ENCODE measurements around the gene SH3YL1.

The SH3YL1 gene

GRCh38 chr2:213932-214693, 49.7 kb downstream of the SH3YL1 start:
- no peak for DNase-seq

GRCh38 chr2:211486-212184, 52.2 kb downstream of the SH3YL1 start:
- no peak for DNase-seq

GRCh38 chr2:210660-211059, 53.2 kb downstream of the SH3YL1 start:
- DNase-seq = no peak

- no peak for DNase-seq
These were observed 54.4 kb downstream of the SH3YL1 start for GRCh38 chr2:209470-209869.

- DNase-seq = no peak
These were observed 55.5 kb downstream of the SH3YL1 start for GRCh38 chr2:208335-208734.

- DNase-seq = no peak
These were observed 59.8 kb downstream of the SH3YL1 start for GRCh38 chr2:203984-204383.

GRCh38 chr2:203401-203800, 60.4 kb downstream of the SH3YL1 start:
- DNase-seq = no peak

- DNase-seq = no peak
These were observed 60.9 kb downstream of the SH3YL1 start for GRCh38 chr2:202945-203344.

- no peak for DNase-seq
These were observed 62.0 kb downstream of the SH3YL1 start for GRCh38 chr2:201648-202433.

GRCh38 chr2:199041-199966, 64.5 kb downstream of the SH3YL1 start:
- no peak for DNase-seq

GRCh38 chr2:196406-196805, 67.4 kb downstream of the SH3YL1 start:
- DNase-seq = no peak

GRCh38 chr2:195932-196331, 67.9 kb downstream of the SH3YL1 start:
- no peak for DNase-seq

GRCh38 chr2:193141-193671, 70.6 kb downstream of the SH3YL1 start:
- peak in 1 of 2 experiments; percentile 10 for DNase-seq

- DNase-seq = no peak
These were observed 72.3 kb downstream of the SH3YL1 start for GRCh38 chr2:191311-192190.

- no peak for DNase-seq
These were observed 76.0 kb downstream of the SH3YL1 start for GRCh38 chr2:187825-188224.

GRCh38 chr2:185221-185620, 78.6 kb downstream of the SH3YL1 start:
- DNase-seq = no peak

GRCh38 chr2:184695-185094, 79.1 kb downstream of the SH3YL1 start:
- no peak for DNase-seq

GRCh38 chr2:182509-183122, 81.2 kb downstream of the SH3YL1 start:
- no peak for DNase-seq

GRCh38 chr2:180311-180710, 83.5 kb downstream of the SH3YL1 start:
- no peak for DNase-seq

- no peak for DNase-seq
These were observed 83.9 kb downstream of the SH3YL1 start for GRCh38 chr2:179886-180285.

- no peak for DNase-seq
These were observed 86.1 kb downstream of the SH3YL1 start for GRCh38 chr2:177733-178132.
